K562 (cell line): ENCODE results near the gene TMPRSS11D. TPM values are rescaled to one million over a fixed set of nuclear protein-coding genes. Genes with fewer than 3 reads are reported as not detected.

Experiments
- ATAC-seq: fragments of 200-7000 bp; cut with Tn5 transposase; 3 replicates; pipeline ENCODE4 v1.9.1; 2020; ENCODE audit warnings: moderate library complexity
- BruUV-seq: library from RNA; stranded (reverse); fragments of 400-500 nt; replicated peaks from 2 replicates; lab custom pipeline; 2021; lab: Mats Ljungman, UMichigan
- CTCF ChIA-PET: fragments of 300-600 bp; formaldehyde crosslinking; extraction: SDS; loops from one replicate; lab custom pipeline; 2021; ENCODE audit warnings: low intra/inter-chr PET ratio; lab: Yijun Ruan, JAX
- POLR2A ChIA-PET: fragments of 300-600, 350-650 bp; sonication (Branson Sonifier 250); formaldehyde crosslinking; extraction: SDS; loops from one replicate; lab custom pipeline; 2021; ENCODE audit warnings: antibody characterized with exemption, inconsistent platforms; lab: Yijun Ruan, JAX
- DNase-seq, 4 experiments: peaks; one replicate each; pipeline versions ENCODE4 v3.0.0 to v3.0.0-alpha.2; 2011 to 2018; ENCODE audit warnings: low spot score in 3 of 4, mixed read lengths in 3 of 4; ENCODE audit errors: extremely low read depth in 1 of 4
- FAIRE-seq: peaks from 2 replicates; lab custom pipeline; 2011; peaks lifted over from hg19 to GRCh38; lab: Jason Lieb, UNC
- H2AFZ ChIP-seq: 2 replicates; pipeline ENCODE4 v1.6.0; 2011; ENCODE audit warnings: low read depth, low read length, control low read depth, inconsistent platforms
- H3K27ac ChIP-seq: fragments of 200-600 bp; 3 replicates; pipeline ENCODE4 v1.8.0; 2011; ENCODE audit warnings: low read depth, mild to moderate bottlenecking, control low read depth, inconsistent platforms, low read length, moderate library complexity, mixed read lengths; ENCODE audit errors: extremely low read depth
- H3K27me3 ChIP-seq, 2 experiments: fragments of 300-600 bp in 1 of 2; 2 replicates in 1 of 2; 3 replicates in 1 of 2; pipeline versions ENCODE4 v1.6.0 to v1.8.0; 2011; ENCODE audit warnings: inconsistent platforms in 2 of 2, low read length in 2 of 2, mild to moderate bottlenecking in 1 of 2, mixed read lengths in 1 of 2, moderate library complexity in 1 of 2; ENCODE audit not compliant: control insufficient read depth in 2 of 2, insufficient read depth in 2 of 2
- H3K36me3 ChIP-seq: fragments of 300-600 bp; 3 replicates; pipeline ENCODE4 v1.8.0; 2011; ENCODE audit warnings: mild to moderate bottlenecking, low read length, inconsistent platforms; ENCODE audit not compliant: control insufficient read depth, insufficient read depth
- H3K4me1 ChIP-seq, 2 experiments: fragments of 200-600 bp in 1 of 2; replicated peaks in 1 of 2; 2 replicates in 1 of 2; 3 replicates in 1 of 2; pipeline versions ENCODE4 v1.5.1 to v1.8.0; 2011; ENCODE audit warnings: inconsistent platforms in 2 of 2, low read length in 2 of 2, mild to moderate bottlenecking in 1 of 2, mixed read lengths in 1 of 2, moderate library complexity in 1 of 2; ENCODE audit not compliant: control insufficient read depth in 2 of 2, insufficient read depth in 2 of 2
- H3K4me2 ChIP-seq: 2 replicates; pipeline ENCODE4 v1.6.1; 2011; ENCODE audit warnings: low read length, control low read depth, inconsistent platforms, mixed read lengths; ENCODE audit not compliant: insufficient read depth
- H3K4me3 ChIP-seq: fragments of 200-600 bp; sonication (generic), shearing (Covaris generic); 2 replicates; pipeline ENCODE4 v1.5.1; 2016; ENCODE audit warnings: control low read depth, inconsistent platforms
- H3K79me2 ChIP-seq: fragments of 200-600 bp; 3 replicates; pipeline ENCODE4 v1.8.0; 2011; ENCODE audit warnings: low read length, inconsistent platforms; ENCODE audit not compliant: control insufficient read depth, insufficient read depth
- H3K9ac ChIP-seq, 2 experiments: 2 replicates each; pipeline versions ENCODE4 v1.6.0 to v1.6.1; 2011; ENCODE audit warnings: low read depth in 2 of 2, low read length in 2 of 2, control low read depth in 1 of 2, inconsistent platforms in 1 of 2, mild to moderate bottlenecking in 1 of 2, mixed read lengths in 1 of 2; ENCODE audit not compliant: insufficient read depth in 1 of 2
- H3K9me1 ChIP-seq: one replicate; pipeline ENCODE4 v1.6.0; 2011; ENCODE audit warnings: inconsistent platforms, mild to moderate bottlenecking, low read length, moderate library complexity; ENCODE audit not compliant: control insufficient read depth, insufficient read depth
- H3K9me3 ChIP-seq: replicated peaks from 2 replicates; pipeline ENCODE4 v1.5.1; 2011; ENCODE audit warnings: low read depth, low read length, inconsistent platforms; ENCODE audit not compliant: control insufficient read depth, insufficient read depth
- H4K20me1 ChIP-seq: replicated peaks from 2 replicates; pipeline ENCODE4 v1.6.1; 2011; ENCODE audit warnings: low read length, inconsistent platforms, mixed read lengths; ENCODE audit not compliant: control insufficient read depth, insufficient read depth
- KAT8 ChIP-seq: fragments of 450-650 bp; IDR thresholded peaks from 2 replicates; pipeline ENCODE4 v1.6.1; 2016; ENCODE audit warnings: low read depth, mild to moderate bottlenecking
- KLF16 ChIP-seq: IDR thresholded peaks from 2 replicates; pipeline ENCODE4 v1.6.1; 2016; ENCODE audit warnings: antibody characterized with exemption
- NR1H2 ChIP-seq: sonication (generic); formaldehyde crosslinking; IDR thresholded peaks from 2 replicates; pipeline ENCODE4 v1.4.0; 2020; ENCODE audit warnings: mild to moderate bottlenecking, missing genetic modification reagents
- ZNF384 ChIP-seq: IDR thresholded peaks from 2 replicates; pipeline ENCODE4 v1.6.1; 2012; ENCODE audit warnings: low read depth, low read length, improper control_type of control experiment
- WGBS: fragments of 100-300 bp; shearing (Covaris generic); methylation state at CpG from one replicate; pipeline ENCODE4 v1.1.6; 2016; ENCODE audit warnings: low coverage, mixed read lengths; ENCODE audit not compliant: insufficient coverage; ENCODE audit errors: missing lambda C conversion rate; 5-methylcytosine and 5-hydroxymethylcytosine counted together
- in situ Hi-C: fragments of 300-500 bp; cut with MboI; formaldehyde crosslinking; loops from 4 replicates; pipeline ENCODE4 v1.15.0; 2018; ENCODE audit warnings: inconsistent platforms, mixed read lengths
- intact Hi-C: fragments of 100-400 bp; cut with micrococcal nuclease; formaldehyde crosslinking; loops from 2 replicates; pipeline ENCODE4 v1.14.2; 2022
- polyA plus RNA-seq, 8 experiments: library from polyadenylated mRNA; depleted of rRNA in 4 of 8; stranded (reverse) in 5 of 8; unstranded in 3 of 8; fragments of >200 nt; fragmentation: Nextera tagmentation in 2 of 8; fragmentation: Illumina TruSeq in 1 of 8; extraction: Ambion mirVana in 2 of 8; extraction: Trizol in 1 of 8; gene quantifications; 2 replicates each; pipeline versions ENCODE4 v1.2.1 to v1.2.3, GENCODE V29; 2011 to 2014; ENCODE audit warnings: inconsistent platforms in 1 of 8, missing spikeins in 1 of 8
- total RNA-seq, 7 experiments: library from RNA; depleted of rRNA in 6 of 7; stranded (reverse); fragments of >200 nt in 6 of 7; fragmentation: Illumina TruSeq in 2 of 7; extraction: Trizol in 2 of 7; gene quantifications; 2 replicates each; pipeline versions ENCODE4 v1.2.1 to v1.2.3, GENCODE V29; 2011 to 2021; ENCODE audit warnings: low replicate concordance in 1 of 7
- TF ChIP-seq, protein P1 (sequence below): sonication (generic); formaldehyde crosslinking; IDR thresholded peaks from 2 replicates; pipeline ENCODE4 v1.8.1; 2023; ENCODE audit warnings: mild to moderate bottlenecking, missing genetic modification reagents

The TMPRSS11D gene
- total and polyA plus RNA-seq, 9 of the 15 experiments (the other 6 are each of a cell fraction or from before 2014, with no cell fraction given) = not detected

- TF ChIP-seq KLF16 = no peak
- TF ChIP-seq, protein P1, sequence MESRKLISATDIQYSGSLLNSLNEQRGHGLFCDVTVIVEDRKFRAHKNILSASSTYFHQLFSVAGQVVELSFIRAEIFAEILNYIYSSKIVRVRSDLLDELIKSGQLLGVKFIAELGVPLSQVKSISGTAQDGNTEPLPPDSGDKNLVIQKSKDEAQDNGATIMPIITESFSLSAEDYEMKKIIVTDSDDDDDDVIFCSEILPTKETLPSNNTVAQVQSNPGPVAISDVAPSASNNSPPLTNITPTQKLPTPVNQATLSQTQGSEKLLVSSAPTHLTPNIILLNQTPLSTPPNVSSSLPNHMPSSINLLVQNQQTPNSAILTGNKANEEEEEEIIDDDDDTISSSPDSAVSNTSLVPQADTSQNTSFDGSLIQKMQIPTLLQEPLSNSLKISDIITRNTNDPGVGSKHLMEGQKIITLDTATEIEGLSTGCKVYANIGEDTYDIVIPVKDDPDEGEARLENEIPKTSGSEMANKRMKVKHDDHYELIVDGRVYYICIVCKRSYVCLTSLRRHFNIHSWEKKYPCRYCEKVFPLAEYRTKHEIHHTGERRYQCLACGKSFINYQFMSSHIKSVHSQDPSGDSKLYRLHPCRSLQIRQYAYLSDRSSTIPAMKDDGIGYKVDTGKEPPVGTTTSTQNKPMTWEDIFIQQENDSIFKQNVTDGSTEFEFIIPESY = peak; percentile 50; the same call in 1 of the 2 replicates
- WGBS = 19% methylated on average over 24 of the region's 26 CpGs
- Histone ChIP-seq H4K20me1 (no peaks in the 10 kb centered on the region), H3K4me2 (no peak overlapping the region), H3K36me3 (no peaks in the 10 kb centered on the region), H3K4me1 (peaks cover 0 to 6% of the 10 kb centered on the region in 2 experiments; a peak in 1 of 5 replicates), H3K4me3 (no peak overlapping the region), H3K9me3 (no peaks in the 10 kb centered on the region), H2AFZ (no peak overlapping the region), H3K79me2 (no peaks in the 10 kb centered on the region), H3K9me1 (no peaks in the 10 kb centered on the region), H3K27ac (no peak overlapping the region), H3K27me3 (no peaks in the 10 kb centered on the region), H3K9ac (no peak overlapping the region)
- ATAC-seq = no peak
- BruUV-seq = no TSS peak
- intact Hi-C loops (no loop called here), in situ Hi-C loops (no loop called here)
- FAIRE-seq = no peak
- POLR2A ChIA-PET = no interaction called here
- DNase-seq = no peak
- CTCF ChIA-PET = no interaction called here
Measured at GRCh38 chr4:67896421-67897065, 12.7 kb upstream of the TMPRSS11D start.

- WGBS = 0% methylated on average over 1 of the region's 1 CpG
- no peak overlapping the region for H3K4me2 ChIP-seq
- H3K9ac ChIP-seq = no peak overlapping the region
- ATAC-seq (no peak), DNase-seq (no peak), FAIRE-seq (no peak)
- no peaks in the 10 kb centered on the region for H3K36me3 ChIP-seq
- no TSS peak for BruUV-seq
- POLR2A ChIA-PET = no interaction called here
- no peak overlapping the region for H2AFZ ChIP-seq
- peaks cover 0 to 6% of the 10 kb centered on the region in 2 experiments; a peak in 1 of 5 replicates for H3K4me1 ChIP-seq
- no peak for TF ChIP-seq KAT8
- TF ChIP-seq NR1H2 (CRISPR knock-in tag) = no peak
- no peak for TF ChIP-seq ZNF384
- no peaks in the 10 kb centered on the region for H3K27me3 ChIP-seq
- H3K4me3 ChIP-seq = no peak overlapping the region
- H3K79me2 ChIP-seq = no peaks in the 10 kb centered on the region
- no peaks in the 10 kb centered on the region for H4K20me1 ChIP-seq
- no peak overlapping the region for H3K27ac ChIP-seq
- intact Hi-C loops = no loop called here
- CTCF ChIA-PET = no interaction called here
- H3K9me3 ChIP-seq = no peaks in the 10 kb centered on the region
- no peaks in the 10 kb centered on the region for H3K9me1 ChIP-seq
- in situ Hi-C loops = no loop called here
Measured at GRCh38 chr4:67894659-67895058, 10.9 kb upstream of the TMPRSS11D start.
